Thyroid gland (tissue), 4 donors: Measurements from ENCODE around the gene CLASP1.

Source experiments
- CTCF ChIP-seq, 6 experiments: fragments of 200-600 bp in 3 of 6; fragments of 450-650 bp in 3 of 6; sonication (generic) in 3 of 6; IDR thresholded peaks; one replicate each; pipeline ENCODE4 v1.5.1; 2016 to 2019; ENCODE audit warnings: antibody characterized with exemption in 6 of 6, mild to moderate bottlenecking in 2 of 6, inconsistent platforms in 1 of 6, moderate library complexity in 1 of 6
- POLR2A ChIP-seq, 2 donors: fragments of 450-650 bp; IDR thresholded peaks; one replicate each; pipeline ENCODE4 v1.6.1; 2017; ENCODE audit warnings: antibody characterized with exemption in 2 of 2, mild to moderate bottlenecking in 2 of 2, moderate library complexity in 1 of 2

GRCh38 chr2:121294881-121295840 is 354.1 kb downstream of the CLASP1 start:
- TF ChIP-seq CTCF (IDR thresholded peaks at IDR 0.05) = no peak
- no peak for TF ChIP-seq POLR2A (IDR thresholded peaks at IDR 0.05)
